HepG2 (cell line): ENCODE data around the gene HADH. TPM values are rescaled to one million over a fixed set of nuclear protein-coding genes. Genes with fewer than 3 reads are reported as not detected.

Experiments used
- ATAC-seq: fragments of 200-7000 bp; cut with Tn5 transposase; 3 replicates; pipeline ENCODE4 v1.9.1; 2020; ENCODE audit warnings: mild to moderate bottlenecking, moderate library complexity
- BruUV-seq: library from RNA; stranded (reverse); fragments of 400-500 nt; replicated peaks from 2 replicates; lab custom pipeline; 2021; lab: Mats Ljungman, UMichigan
- CTCF ChIA-PET: fragments of 300-600 bp; formaldehyde crosslinking; extraction: SDS; loops from one replicate; lab custom pipeline; 2021; ENCODE audit warnings: low total read pairs, inconsistent platforms, low intra/inter-chr PET ratio; lab: Yijun Ruan, JAX
- POLR2A ChIA-PET: fragments of 350-600 bp; sonication (Branson Sonifier 250); formaldehyde crosslinking; loops from one replicate; lab custom pipeline; 2020; ENCODE audit warnings: antibody characterized with exemption, inconsistent platforms; lab: Yijun Ruan, JAX
- DNase-seq: peaks from one replicate; pipeline ENCODE4 v3.0.0-alpha.2; 2015; ENCODE audit warnings: low spot score
- FAIRE-seq: peaks from 3 replicates; lab custom pipeline; 2011; peaks lifted over from hg19 to GRCh38; lab: Jason Lieb, UNC
- H2AFZ ChIP-seq: one replicate; pipeline ENCODE4 v1.6.1; 2011; ENCODE audit warnings: low read length, inconsistent platforms
- H3K27ac ChIP-seq: fragments of 300-600 bp; 3 replicates; pipeline ENCODE4 v1.8.0; 2011; ENCODE audit warnings: mixed run types, mild to moderate bottlenecking, mixed read lengths, low read length, inconsistent platforms; ENCODE audit not compliant: insufficient read depth; ENCODE audit errors: extremely low read length
- H3K27me3 ChIP-seq, 2 experiments: fragments of 200-600 bp in 1 of 2; 2 replicates in 1 of 2; 3 replicates in 1 of 2; pipeline versions ENCODE4 v1.6.0 to v1.8.0; 2011; ENCODE audit warnings: low read length in 2 of 2, mild to moderate bottlenecking in 2 of 2, moderate library complexity in 2 of 2, inconsistent platforms in 1 of 2; ENCODE audit not compliant: insufficient read depth in 2 of 2, control insufficient read depth in 1 of 2
- H3K36me3 ChIP-seq, 2 experiments: fragments of 200-600 bp in 1 of 2; replicated peaks in 1 of 2; 2 replicates in 1 of 2; 3 replicates in 1 of 2; pipeline versions ENCODE4 v1.5.1 to v1.8.0; 2011; ENCODE audit warnings: low read length in 2 of 2, inconsistent platforms in 1 of 2; ENCODE audit not compliant: insufficient read depth in 2 of 2, control insufficient read depth in 1 of 2
- H3K4me1 ChIP-seq: 2 replicates; pipeline ENCODE4 v1.5.1; 2012; ENCODE audit warnings: low read length, inconsistent platforms; ENCODE audit not compliant: insufficient read depth
- H3K4me2 ChIP-seq: 2 replicates; pipeline ENCODE4 v1.6.0; 2011; ENCODE audit warnings: low read depth, low read length, inconsistent platforms
- H3K4me3 ChIP-seq, 3 experiments: fragments of 200-600 bp in 1 of 3; sonication (generic), shearing (Covaris generic) in 1 of 3; replicated peaks in 1 of 3; 2 replicates each; pipeline ENCODE4 v1.5.1; 2011 to 2016; ENCODE audit warnings: low read length in 3 of 3, inconsistent platforms in 2 of 3, low read depth in 2 of 3, mild to moderate bottlenecking in 2 of 3, control low read depth in 1 of 3, mixed read lengths in 1 of 3; ENCODE audit not compliant: insufficient read depth in 1 of 3
- H3K79me2 ChIP-seq: one replicate; pipeline ENCODE4 v1.6.1; 2011; ENCODE audit warnings: low read length, inconsistent platforms; ENCODE audit not compliant: insufficient read depth
- H3K9ac ChIP-seq: 2 replicates; pipeline ENCODE4 v1.6.0; 2011; ENCODE audit warnings: mild to moderate bottlenecking, low read depth, low read length, inconsistent platforms; ENCODE audit not compliant: insufficient read depth
- H3K9me3 ChIP-seq: 2 replicates; pipeline ENCODE4 v1.5.1; 2012; ENCODE audit warnings: mild to moderate bottlenecking, low read length
- H4K20me1 ChIP-seq: 2 replicates; pipeline ENCODE4 v1.6.0; 2011; ENCODE audit warnings: inconsistent platforms, mild to moderate bottlenecking, low read length, moderate library complexity; ENCODE audit not compliant: insufficient read depth
- CTCF ChIP-seq: sonication (generic); formaldehyde crosslinking; IDR thresholded peaks from 2 replicates; pipeline ENCODE4 v1.5.0; 2020; ENCODE audit warnings: mild to moderate bottlenecking, missing genetic modification reagents, moderate library complexity
- HHEX ChIP-seq: IDR thresholded peaks from 2 replicates; pipeline ENCODE4 v1.6.1; 2016; ENCODE audit warnings: control low read depth
- MLX ChIP-seq: IDR thresholded peaks from 2 replicates; pipeline ENCODE4 v1.6.1; 2016
- NFYC ChIP-seq: IDR thresholded peaks from 2 replicates; pipeline ENCODE4 v1.6.1; 2016; ENCODE audit warnings: missing genetic modification reagents, missing compliant biosample characterization
- NONO ChIP-seq, 2 experiments: fragments of 450-650 bp in 1 of 2; sonication (generic) in 1 of 2; formaldehyde crosslinking in 1 of 2; IDR thresholded peaks in 1 of 2; conservative IDR thresholded peaks in 1 of 2; 2 replicates each; pipeline versions ENCODE4 v1.6.1 to v1.8.0; 2017 to 2022; ENCODE audit warnings: mild to moderate bottlenecking in 1 of 2, missing genetic modification reagents in 1 of 2, moderate library complexity in 1 of 2
- RAD21 ChIP-seq: fragments of 450-650 bp; formaldehyde crosslinking; IDR thresholded peaks from 2 replicates; pipeline ENCODE4 v1.5.0; 2020; ENCODE audit warnings: mild to moderate bottlenecking
- SMC3 ChIP-seq: IDR thresholded peaks from 2 replicates; pipeline ENCODE4 v1.6.1; 2011; ENCODE audit warnings: low read length, improper control_type of control experiment
- STAG1 ChIP-seq: sonication (generic); formaldehyde crosslinking; IDR thresholded peaks from 2 replicates; pipeline ENCODE4 v1.4.0; 2020; ENCODE audit warnings: missing genetic modification reagents
- ZNF121 ChIP-seq: sonication (generic); formaldehyde crosslinking; IDR thresholded peaks from 2 replicates; pipeline ENCODE4 v1.5.0; 2020; ENCODE audit warnings: mild to moderate bottlenecking, missing genetic modification reagents
- ZNF160 ChIP-seq: sonication (generic); formaldehyde crosslinking; IDR thresholded peaks from 2 replicates; pipeline ENCODE4 v1.8.0; 2022; ENCODE audit warnings: mild to moderate bottlenecking, inconsistent platforms, missing genetic modification reagents
- ZNF891 ChIP-seq: sonication (generic); formaldehyde crosslinking; IDR thresholded peaks from 2 replicates; pipeline ENCODE4 v1.5.0; 2020; ENCODE audit warnings: mild to moderate bottlenecking, missing genetic modification reagents
- WGBS: methylation state at CpG from one replicate; pipeline ENCODE4 v1.1.6; 2017; ENCODE audit warnings: low lambda C conversion rate; 5-methylcytosine and 5-hydroxymethylcytosine counted together
- in situ Hi-C: cut with HindIII; loops from 2 replicates; pipeline ENCODE4 v1.10.0; 2017; ENCODE audit warnings: low pct_unique_long_range_greater_than_20kb; ENCODE audit not compliant: extremely low pct_ligation_motif_present
- intact Hi-C: fragments of 100-400 bp; cut with micrococcal nuclease; formaldehyde crosslinking; loops from one replicate; pipeline ENCODE4 v1.10.0; 2022; ENCODE audit not compliant: unreplicated experiment
- polyA plus RNA-seq, 8 experiments: library from polyadenylated mRNA; depleted of rRNA in 3 of 8; stranded (reverse) in 7 of 8; unstranded in 1 of 8; fragments of >200 nt; fragmentation: Illumina TruSeq in 4 of 8; extraction: Trizol in 4 of 8; gene quantifications; 2 replicates each; pipeline versions ENCODE4 v1.2.1 to v1.2.3, GENCODE V29; 2011 to 2016; ENCODE audit warnings: low read depth in 4 of 8, missing spikeins in 1 of 8, mixed read lengths in 1 of 8; ENCODE audit not compliant: insufficient read depth in 1 of 8
- total RNA-seq, 5 experiments: library from RNA; depleted of rRNA; stranded (reverse); fragments of >200 nt; fragmentation: Illumina TruSeq; extraction: Trizol; gene quantifications; 2 replicates each; pipeline ENCODE4 v1.2.3, GENCODE V29; 2016; ENCODE audit warnings: low read depth in 1 of 5

The HADH gene
- total and polyA plus RNA-seq, 2 of the 13 experiments (the other 11 are each of a cell fraction or from before 2014, with no cell fraction given) = 29.6 to 33.9 TPM

GRCh38 chr4:108018040-108018883 is 28.6 kb downstream of the HADH start:
- POLR2A ChIA-PET = no interaction called here
- CTCF ChIA-PET = interaction anchor here (1.1 to 1.5 kb wide), 2 partner anchors 474 to 554 kb away, joined by 4 to 14 read pairs; no protein-coding TSS in a partner anchor
- FAIRE-seq (peak; percentile 50), ATAC-seq (peak; percentile 92), DNase-seq (peak; percentile 58)
- H4K20me1 ChIP-seq = no peaks in the 10 kb centered on the region
- no peak overlapping the region for H3K4me3 ChIP-seq
- 51% methylated on average over 8 of the region's 8 CpGs for WGBS
- intact Hi-C loops (loop anchor here (1.0 to 5.0 kb wide), 3 partner anchors 164 to 554 kb away; no protein-coding TSS in a partner anchor), in situ Hi-C loops (loop anchor here (5.0 kb wide), 1 partner anchor 554 kb away; no protein-coding TSS in a partner anchor)
- no peak overlapping the region for H3K4me2 ChIP-seq
- H3K27ac ChIP-seq = no peak overlapping the region
- H3K4me1 ChIP-seq = no peaks in the 10 kb centered on the region
- no peak overlapping the region for H2AFZ ChIP-seq
- H3K79me2 ChIP-seq = no peaks in the 10 kb centered on the region
- H3K36me3 ChIP-seq = peaks cover 14 to 58% of the 10 kb centered on the region in 2 experiments
- no peaks in the 10 kb centered on the region for H3K9me3 ChIP-seq
- TF ChIP-seq ZNF891 (CRISPR knock-in tag) (no peak), STAG1 (CRISPR knock-in tag) (peak; percentile 77), SMC3 (peak; percentile 77), NFYC (CRISPR knock-in tag) (no peak), ZNF121 (CRISPR knock-in tag) (no peak), RAD21 (0 out of 2 replicates have a peak, but pooled peaks have one; percentile 22), ZNF160 (CRISPR knock-in tag) (no peak), HHEX (CRISPR knock-in tag) (no peak), CTCF (peak; percentile 83), MLX (no peak), NONO (IDR thresholded peaks at IDR 0.05) (no peak), NONO (CRISPR knock-in tag; conservative IDR thresholded peaks at IDR 0.05) (no peak)
- no peaks in the 10 kb centered on the region; a peak in 1 of 5 replicates for H3K27me3 ChIP-seq
- no peak overlapping the region for H3K9ac ChIP-seq
- BruUV-seq = no TSS peak
